Esophagus muscularis mucosa (tissue), 4 donors: ENCODE data around the gene ZCCHC9.

ENCODE experiments used
- EP300 ChIP-seq: sonication (generic); formaldehyde crosslinking; IDR thresholded peaks from one replicate; pipeline ENCODE4 v1.6.1; 2017; ENCODE audit warnings: antibody characterized with exemption
- POLR2A ChIP-seq: fragments of 450-650 bp; IDR thresholded peaks from one replicate; pipeline ENCODE4 v1.6.1; 2017; ENCODE audit warnings: antibody characterized with exemption, moderate library complexity, mild to moderate bottlenecking, low read depth
- TF ChIP-seq, protein P1 (sequence below), 3 experiments: fragments of 200-600 bp in 2 of 3; fragments of 450-650 bp in 1 of 3; sonication (generic) in 2 of 3; IDR thresholded peaks; one replicate each; pipeline ENCODE4 v1.5.1; 2017 to 2019; ENCODE audit warnings: antibody characterized with exemption in 3 of 3, mild to moderate bottlenecking in 2 of 3, moderate library complexity in 1 of 3

DNA sequence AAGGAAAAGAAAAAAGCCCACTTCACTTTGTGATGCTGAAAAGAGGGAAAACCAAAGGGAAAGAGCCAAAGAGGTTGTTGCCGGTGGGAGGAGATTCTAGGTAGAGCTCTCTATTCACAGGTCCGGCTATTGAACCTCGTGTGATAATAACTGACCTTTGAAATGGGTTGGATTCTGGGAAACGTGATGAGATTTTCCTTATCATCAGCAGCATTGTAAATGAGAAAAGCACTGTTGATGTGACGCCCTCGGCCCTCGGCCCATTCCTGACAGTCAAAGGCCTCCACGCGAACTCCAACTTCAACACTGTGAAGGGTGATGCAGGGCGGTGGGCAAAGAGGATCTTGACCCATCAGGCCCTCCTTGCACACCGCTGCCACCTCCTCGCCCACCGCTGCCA lies 43.3 kb downstream of the ZCCHC9 start:
- TF ChIP-seq, protein P1, sequence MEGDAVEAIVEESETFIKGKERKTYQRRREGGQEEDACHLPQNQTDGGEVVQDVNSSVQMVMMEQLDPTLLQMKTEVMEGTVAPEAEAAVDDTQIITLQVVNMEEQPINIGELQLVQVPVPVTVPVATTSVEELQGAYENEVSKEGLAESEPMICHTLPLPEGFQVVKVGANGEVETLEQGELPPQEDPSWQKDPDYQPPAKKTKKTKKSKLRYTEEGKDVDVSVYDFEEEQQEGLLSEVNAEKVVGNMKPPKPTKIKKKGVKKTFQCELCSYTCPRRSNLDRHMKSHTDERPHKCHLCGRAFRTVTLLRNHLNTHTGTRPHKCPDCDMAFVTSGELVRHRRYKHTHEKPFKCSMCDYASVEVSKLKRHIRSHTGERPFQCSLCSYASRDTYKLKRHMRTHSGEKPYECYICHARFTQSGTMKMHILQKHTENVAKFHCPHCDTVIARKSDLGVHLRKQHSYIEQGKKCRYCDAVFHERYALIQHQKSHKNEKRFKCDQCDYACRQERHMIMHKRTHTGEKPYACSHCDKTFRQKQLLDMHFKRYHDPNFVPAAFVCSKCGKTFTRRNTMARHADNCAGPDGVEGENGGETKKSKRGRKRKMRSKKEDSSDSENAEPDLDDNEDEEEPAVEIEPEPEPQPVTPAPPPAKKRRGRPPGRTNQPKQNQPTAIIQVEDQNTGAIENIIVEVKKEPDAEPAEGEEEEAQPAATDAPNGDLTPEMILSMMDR (IDR thresholded peaks at IDR 0.05): no peak
- TF ChIP-seq EP300: no peak
- no peak for TF ChIP-seq POLR2A
